ENCODE data around the gene SLC9A9. TPM values are rescaled to one million over a fixed set of nuclear protein-coding genes. Genes with fewer than 3 reads are reported as not detected.
"Not testable (repeated sequence)": the region's sequence is repeated elsewhere in the genome, so short reads cannot be mapped to it uniquely, and the experiment has no call there.

Gene SLC9A9
- total and polyA plus RNA-seq, 9 donors: 9.6 to 18.3 (median 11.2) TPM

DNA sequence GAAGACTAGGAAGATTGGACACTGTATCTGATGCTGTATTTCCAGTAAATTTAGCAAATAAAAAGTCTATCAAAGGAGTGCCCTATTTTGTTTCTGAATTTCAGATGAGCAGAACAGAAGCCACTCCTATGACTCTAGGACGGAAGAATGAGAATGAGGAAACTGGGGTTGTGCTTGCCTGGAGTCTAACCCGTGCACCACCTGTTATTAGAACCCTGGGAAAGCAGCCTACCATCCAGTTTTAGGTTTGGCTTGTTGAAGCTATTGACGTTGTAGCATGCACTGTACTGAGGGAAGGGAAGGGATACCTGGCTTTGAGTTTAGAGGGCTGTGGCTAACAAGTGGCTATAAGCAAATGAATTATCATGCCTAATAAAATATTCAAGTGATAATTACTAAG lies 318.5 kb downstream of the SLC9A9 start:
- Histone ChIP-seq H3K4me1 (ENCODE audit: control insufficient read depth, insufficient read depth, low read length) (peaks cover 2% of the 10 kb centered on the region), H3K4me3 (ENCODE audit: low read length) (no peak overlapping the region), H3K9me3 (replicated peaks; ENCODE audit: control insufficient read depth, low read depth, low read length) (no peaks in the 10 kb centered on the region), H3K27me3 (ENCODE audit: control insufficient read depth, insufficient read depth, low read length) (no peaks in the 10 kb centered on the region), H3K27ac (ENCODE audit: low read length) (no peak overlapping the region), H3K36me3 (ENCODE audit: control insufficient read depth, insufficient read depth, low read length) (no peaks in the 10 kb centered on the region)
- 94% methylated on average over 2 of the region's 3 CpGs for WGBS (ENCODE audit: insufficient coverage)
- no peak for DNase-seq

DNA sequence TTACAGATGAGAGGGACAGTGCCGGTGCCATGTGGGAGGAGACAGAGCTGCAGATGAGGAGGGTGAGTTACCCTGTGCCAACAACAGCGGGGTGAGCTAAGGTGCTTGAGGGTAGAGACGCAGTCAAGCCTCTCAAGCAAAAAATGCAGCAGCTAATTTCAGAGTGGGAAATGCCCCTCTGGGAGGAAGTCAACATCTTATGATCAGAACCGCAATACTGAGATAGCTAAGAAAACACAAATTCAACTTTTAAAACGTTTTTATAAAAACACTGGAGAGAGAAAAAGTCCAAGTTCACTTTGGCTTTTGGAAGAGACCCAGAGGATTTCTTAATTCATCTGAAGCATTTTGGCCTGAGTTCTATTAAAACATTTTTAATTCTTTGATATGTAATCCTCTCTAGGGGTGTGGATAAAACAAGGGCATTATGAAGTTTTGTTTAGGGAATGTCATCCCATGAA lies 319.2 kb downstream of the SLC9A9 start:
- Histone ChIP-seq H3K4me3 (ENCODE audit: low read length) (no peak overlapping the region), H3K9me3 (replicated peaks; ENCODE audit: control insufficient read depth, low read depth, low read length) (no peaks in the 10 kb centered on the region), H3K36me3 (ENCODE audit: control insufficient read depth, insufficient read depth, low read length) (no peaks in the 10 kb centered on the region), H3K4me1 (ENCODE audit: control insufficient read depth, insufficient read depth, low read length) (peaks cover 2% of the 10 kb centered on the region), H3K27ac (ENCODE audit: low read length) (no peak overlapping the region), H3K27me3 (ENCODE audit: control insufficient read depth, insufficient read depth, low read length) (no peaks in the 10 kb centered on the region)
- 33% methylated on average over 3 of the region's 5 CpGs for WGBS (ENCODE audit: insufficient coverage)
- DNase-seq: peak; percentile 32

DNA sequence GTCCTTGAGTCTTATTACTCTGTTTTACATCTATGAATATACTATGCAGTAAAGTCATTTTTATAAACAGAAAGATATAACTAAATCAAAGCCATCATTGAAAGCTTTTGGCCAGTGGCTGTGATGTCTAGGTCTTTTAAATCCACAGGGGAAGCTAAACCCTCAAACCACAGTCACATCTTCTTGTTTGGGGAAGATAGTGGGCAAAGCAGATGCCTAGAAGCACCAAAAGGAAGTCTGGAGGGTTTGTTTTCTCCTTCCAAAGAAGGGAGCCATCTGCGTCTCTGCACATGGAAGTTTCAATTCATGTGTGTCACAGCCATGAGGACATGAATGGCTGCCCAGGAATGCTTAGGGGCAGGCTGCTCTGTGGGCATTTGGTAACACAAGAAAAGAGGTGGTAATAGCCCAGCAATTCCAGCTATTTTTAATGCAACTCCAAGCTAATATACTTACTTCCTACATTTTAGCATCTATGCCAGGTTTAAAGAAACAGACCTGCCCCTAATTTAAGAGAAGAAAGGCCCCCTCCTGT lies 322.2 kb downstream of the SLC9A9 start:
- H3K27me3 ChIP-seq (ENCODE audit: control insufficient read depth, insufficient read depth, low read length): no peaks in the 10 kb centered on the region
- no peak for DNase-seq
- peaks cover 2% of the 10 kb centered on the region for H3K4me1 ChIP-seq (ENCODE audit: control insufficient read depth, insufficient read depth, low read length)
- H3K27ac ChIP-seq (ENCODE audit: low read length): no peak overlapping the region
- no peaks in the 10 kb centered on the region for H3K36me3 ChIP-seq (ENCODE audit: control insufficient read depth, insufficient read depth, low read length)
- no peaks in the 10 kb centered on the region for H3K9me3 ChIP-seq (replicated peaks; ENCODE audit: control insufficient read depth, low read depth, low read length)
- H3K4me3 ChIP-seq (ENCODE audit: low read length): no peak overlapping the region
- no CpG with 5 or more reads among the region's 1 CpG for WGBS (ENCODE audit: insufficient coverage)

DNA sequence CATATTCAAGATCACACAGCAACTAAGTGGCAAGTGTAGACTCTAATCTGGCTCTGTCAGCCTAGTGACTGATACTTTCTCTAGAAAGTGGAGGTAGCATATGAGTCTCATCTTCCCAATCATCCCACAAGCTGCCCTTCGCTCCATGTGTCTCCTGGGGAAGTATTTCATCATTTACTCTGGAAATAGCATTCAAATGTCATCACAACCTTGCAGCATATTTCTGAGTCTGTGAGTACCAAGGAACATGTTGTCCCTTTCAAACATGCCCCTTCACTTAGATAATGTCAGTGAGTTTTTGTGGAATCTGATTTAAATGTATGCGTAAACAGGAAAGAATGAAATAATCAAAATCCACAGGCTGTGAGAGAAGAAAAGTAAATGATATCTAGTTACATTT lies 322.9 kb downstream of the SLC9A9 start:
- Histone ChIP-seq H3K27ac (ENCODE audit: low read length) (no peak overlapping the region), H3K4me1 (ENCODE audit: control insufficient read depth, insufficient read depth, low read length) (peaks cover 2% of the 10 kb centered on the region), H3K9me3 (replicated peaks; ENCODE audit: control insufficient read depth, low read depth, low read length) (no peaks in the 10 kb centered on the region), H3K36me3 (ENCODE audit: control insufficient read depth, insufficient read depth, low read length) (no peaks in the 10 kb centered on the region), H3K27me3 (ENCODE audit: control insufficient read depth, insufficient read depth, low read length) (no peaks in the 10 kb centered on the region), H3K4me3 (ENCODE audit: low read length) (no peak overlapping the region)
- no CpG with 5 or more reads among the region's 2 CpGs for WGBS (ENCODE audit: insufficient coverage)
- no peak for DNase-seq

DNA sequence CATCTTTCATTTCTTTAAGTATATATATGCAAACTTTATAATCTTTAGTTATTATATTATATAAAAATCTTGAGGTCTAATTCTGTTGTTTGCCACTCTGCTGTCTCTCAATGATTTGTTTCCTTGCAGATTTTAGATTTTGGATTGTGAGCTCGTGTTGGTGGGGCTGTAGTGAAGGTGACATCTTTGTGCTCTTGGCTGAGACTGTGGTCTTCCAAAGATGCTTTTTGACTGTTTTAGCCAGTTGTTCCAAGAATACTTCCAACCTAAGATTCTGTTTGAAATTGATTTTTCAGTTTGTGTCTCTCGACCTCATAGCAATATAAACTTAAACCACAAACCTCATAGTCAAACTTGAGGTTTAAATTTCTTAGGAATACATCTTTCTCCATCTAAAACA lies 326.5 kb downstream of the SLC9A9 start:
- Histone ChIP-seq H3K27ac (ENCODE audit: low read length) (no peak overlapping the region), H3K4me3 (ENCODE audit: low read length) (no peak overlapping the region), H3K4me1 (ENCODE audit: control insufficient read depth, insufficient read depth, low read length) (no peaks in the 10 kb centered on the region), H3K9me3 (replicated peaks; ENCODE audit: control insufficient read depth, low read depth, low read length) (no peaks in the 10 kb centered on the region), H3K27me3 (ENCODE audit: control insufficient read depth, insufficient read depth, low read length) (no peaks in the 10 kb centered on the region), H3K36me3 (ENCODE audit: control insufficient read depth, insufficient read depth, low read length) (no peaks in the 10 kb centered on the region)
- DNase-seq: no peak
- 100% methylated on average over 1 of the region's 2 CpGs for WGBS (ENCODE audit: insufficient coverage)

DNA sequence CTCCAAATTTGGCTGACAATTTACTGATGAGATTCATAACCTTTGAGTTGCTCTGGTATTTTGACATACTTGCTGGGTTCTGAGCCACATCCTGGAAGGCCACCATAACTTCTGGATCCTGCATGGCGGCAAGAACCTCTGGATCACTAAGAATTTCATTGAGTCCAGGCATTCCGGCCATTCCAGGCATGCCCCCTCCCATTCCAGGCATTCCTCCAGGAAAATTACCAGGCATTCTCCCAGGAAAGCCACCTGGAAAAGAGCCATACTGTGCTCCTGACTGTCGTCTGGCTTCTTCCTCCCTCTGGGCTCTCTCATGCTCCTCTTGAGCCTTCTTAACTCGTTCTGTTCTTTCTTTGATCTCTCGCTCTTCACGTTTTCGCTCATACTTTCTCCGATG lies 331.1 kb downstream of the SLC9A9 start:
- H3K4me3 ChIP-seq (ENCODE audit: low read length); H3K27me3 ChIP-seq (ENCODE audit: control insufficient read depth, insufficient read depth, low read length); H3K27ac ChIP-seq (ENCODE audit: low read length); H3K36me3 ChIP-seq (ENCODE audit: control insufficient read depth, insufficient read depth, low read length); H3K4me1 ChIP-seq (ENCODE audit: control insufficient read depth, insufficient read depth, low read length); H3K9me3 ChIP-seq (replicated peaks; ENCODE audit: control insufficient read depth, low read depth, low read length); DNase-seq: not testable (repeated sequence)
- WGBS (ENCODE audit: insufficient coverage): 84% methylated on average over 8 of the region's 8 CpGs

DNA sequence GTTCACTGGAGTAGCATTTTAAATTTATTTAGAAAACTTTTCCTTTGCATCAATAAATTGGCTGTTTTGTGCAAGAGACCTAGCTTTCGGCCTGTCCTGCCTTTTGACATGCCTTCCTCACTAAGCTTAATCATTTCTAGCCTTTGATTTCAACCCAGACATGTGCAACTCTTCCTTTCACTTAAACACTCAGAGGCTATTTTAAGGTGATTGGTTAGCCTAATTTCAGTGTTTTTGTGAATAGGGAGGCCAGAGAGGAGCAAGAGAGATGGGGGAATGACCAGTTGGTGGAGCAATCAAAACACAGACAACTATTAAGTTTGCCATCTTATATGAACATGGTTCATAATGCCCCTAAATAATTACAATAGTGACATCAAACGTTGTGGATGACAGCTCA lies 333.4 kb downstream of the SLC9A9 start:
- DNase-seq: no peak
- WGBS (ENCODE audit: insufficient coverage): no CpG with 5 or more reads among the region's 2 CpGs
- H3K9me3 ChIP-seq (replicated peaks; ENCODE audit: control insufficient read depth, low read depth, low read length): no peaks in the 10 kb centered on the region
- no peak overlapping the region for H3K27ac ChIP-seq (ENCODE audit: low read length)
- H3K4me1 ChIP-seq (ENCODE audit: control insufficient read depth, insufficient read depth, low read length): no peaks in the 10 kb centered on the region
- no peak overlapping the region for H3K4me3 ChIP-seq (ENCODE audit: low read length)
- H3K36me3 ChIP-seq (ENCODE audit: control insufficient read depth, insufficient read depth, low read length): no peaks in the 10 kb centered on the region
- H3K27me3 ChIP-seq (ENCODE audit: control insufficient read depth, insufficient read depth, low read length): no peaks in the 10 kb centered on the region

DNA sequence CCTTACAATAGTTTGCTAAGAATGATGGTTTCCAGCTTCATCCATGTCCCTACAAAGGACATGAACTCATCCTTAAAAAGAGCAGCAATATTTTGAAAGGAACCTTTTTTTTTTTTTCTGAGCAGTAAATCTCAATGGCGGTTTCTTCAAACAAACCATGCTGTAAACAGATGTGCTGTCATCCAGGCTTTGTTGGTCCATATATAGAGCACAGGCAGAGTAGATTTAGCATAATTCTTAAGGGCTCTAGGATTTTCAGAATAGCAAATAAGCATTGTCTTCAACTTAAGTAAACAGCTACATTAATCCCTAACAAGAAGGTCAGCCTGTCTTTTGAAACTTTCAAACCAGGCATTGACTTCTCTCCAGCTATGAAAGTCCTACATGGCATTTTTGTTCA lies 334.2 kb downstream of the SLC9A9 start:
- Histone ChIP-seq H3K36me3 (ENCODE audit: control insufficient read depth, insufficient read depth, low read length) (no peaks in the 10 kb centered on the region), H3K27me3 (ENCODE audit: control insufficient read depth, insufficient read depth, low read length) (no peaks in the 10 kb centered on the region), H3K4me3 (ENCODE audit: low read length) (no peak overlapping the region), H3K4me1 (ENCODE audit: control insufficient read depth, insufficient read depth, low read length) (no peaks in the 10 kb centered on the region), H3K9me3 (replicated peaks; ENCODE audit: control insufficient read depth, low read depth, low read length) (no peaks in the 10 kb centered on the region), H3K27ac (ENCODE audit: low read length) (no peak overlapping the region)
- no peak for DNase-seq
- WGBS (ENCODE audit: insufficient coverage): no CpG with 5 or more reads among the region's 1 CpG

DNA sequence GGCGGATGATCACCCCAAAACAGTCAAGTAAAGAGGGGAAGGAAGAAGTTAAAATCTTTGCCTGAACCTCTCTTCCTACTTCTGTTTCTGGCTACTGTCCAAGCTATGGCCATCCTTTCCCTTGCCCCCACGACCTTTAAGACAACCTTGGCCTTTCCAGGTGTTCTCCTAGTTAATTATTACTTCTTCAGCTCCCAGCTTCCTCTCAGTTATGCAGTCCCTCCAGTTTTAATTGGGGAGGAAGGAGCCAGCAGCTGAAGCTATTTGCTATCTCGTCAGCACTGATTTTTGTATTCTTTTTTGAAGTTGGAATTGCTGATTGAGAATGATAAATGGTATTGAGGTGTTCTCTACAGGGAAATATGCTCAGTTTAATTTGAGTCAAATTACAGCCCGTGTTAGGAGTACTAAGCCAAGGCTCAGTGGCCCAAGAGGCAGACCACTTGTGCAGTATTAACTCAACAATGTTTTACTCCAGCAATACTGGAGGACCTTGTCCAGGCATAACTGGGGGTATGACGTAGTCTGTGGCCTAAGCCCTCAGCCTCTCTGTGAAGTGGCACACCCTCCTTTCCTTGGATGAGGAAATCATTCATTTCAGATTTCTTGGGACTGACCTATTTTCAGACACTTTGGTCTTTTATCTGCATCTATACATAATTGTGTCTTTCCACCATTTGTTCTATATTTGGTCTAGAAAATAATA lies 336.9 kb downstream of the SLC9A9 start:
- Histone ChIP-seq H3K4me1 (ENCODE audit: control insufficient read depth, insufficient read depth, low read length) (no peaks in the 10 kb centered on the region), H3K9me3 (replicated peaks; ENCODE audit: control insufficient read depth, low read depth, low read length) (no peaks in the 10 kb centered on the region), H3K4me3 (ENCODE audit: low read length) (no peak overlapping the region), H3K36me3 (ENCODE audit: control insufficient read depth, insufficient read depth, low read length) (no peaks in the 10 kb centered on the region), H3K27me3 (ENCODE audit: control insufficient read depth, insufficient read depth, low read length) (no peaks in the 10 kb centered on the region), H3K27ac (ENCODE audit: low read length) (no peak overlapping the region)
- WGBS (ENCODE audit: insufficient coverage): 100% methylated on average over 1 of the region's 5 CpGs
- DNase-seq: no peak

DNA sequence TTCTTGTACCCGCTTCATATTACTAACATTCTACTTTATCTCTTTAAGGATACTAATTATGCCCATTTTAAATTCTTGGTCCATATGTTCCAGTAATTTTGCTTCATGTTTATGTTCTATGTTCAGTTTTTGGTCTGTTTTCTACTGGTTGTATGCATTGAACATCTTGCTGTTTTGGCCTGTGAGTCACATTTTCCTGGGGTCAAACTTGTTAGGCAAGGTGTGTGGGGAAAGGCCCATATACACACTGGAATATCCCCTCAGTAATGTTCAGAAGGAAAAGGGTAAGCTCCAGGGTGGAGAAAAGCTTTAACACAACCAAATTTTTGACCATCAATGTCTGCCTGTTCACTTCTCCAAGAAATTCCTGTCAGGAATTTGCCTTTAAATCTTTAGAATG lies 337.7 kb downstream of the SLC9A9 start:
- DNase-seq: no peak
- H3K4me3 ChIP-seq (ENCODE audit: low read length): no peak overlapping the region
- no peaks in the 10 kb centered on the region for H3K4me1 ChIP-seq (ENCODE audit: control insufficient read depth, insufficient read depth, low read length)
- H3K9me3 ChIP-seq (replicated peaks; ENCODE audit: control insufficient read depth, low read depth, low read length): no peaks in the 10 kb centered on the region
- no peak overlapping the region for H3K27ac ChIP-seq (ENCODE audit: low read length)
- WGBS (ENCODE audit: insufficient coverage): no CpG with 5 or more reads among the region's 1 CpG
- H3K27me3 ChIP-seq (ENCODE audit: control insufficient read depth, insufficient read depth, low read length): no peaks in the 10 kb centered on the region
- no peaks in the 10 kb centered on the region for H3K36me3 ChIP-seq (ENCODE audit: control insufficient read depth, insufficient read depth, low read length)
